ENCODE measurements around the gene PDZD2.
"Not testable (repeated sequence)": the region's sequence is repeated elsewhere in the genome, so short reads cannot be mapped to it uniquely, and the experiment has no call there.

PDZD2 gene

DNA sequence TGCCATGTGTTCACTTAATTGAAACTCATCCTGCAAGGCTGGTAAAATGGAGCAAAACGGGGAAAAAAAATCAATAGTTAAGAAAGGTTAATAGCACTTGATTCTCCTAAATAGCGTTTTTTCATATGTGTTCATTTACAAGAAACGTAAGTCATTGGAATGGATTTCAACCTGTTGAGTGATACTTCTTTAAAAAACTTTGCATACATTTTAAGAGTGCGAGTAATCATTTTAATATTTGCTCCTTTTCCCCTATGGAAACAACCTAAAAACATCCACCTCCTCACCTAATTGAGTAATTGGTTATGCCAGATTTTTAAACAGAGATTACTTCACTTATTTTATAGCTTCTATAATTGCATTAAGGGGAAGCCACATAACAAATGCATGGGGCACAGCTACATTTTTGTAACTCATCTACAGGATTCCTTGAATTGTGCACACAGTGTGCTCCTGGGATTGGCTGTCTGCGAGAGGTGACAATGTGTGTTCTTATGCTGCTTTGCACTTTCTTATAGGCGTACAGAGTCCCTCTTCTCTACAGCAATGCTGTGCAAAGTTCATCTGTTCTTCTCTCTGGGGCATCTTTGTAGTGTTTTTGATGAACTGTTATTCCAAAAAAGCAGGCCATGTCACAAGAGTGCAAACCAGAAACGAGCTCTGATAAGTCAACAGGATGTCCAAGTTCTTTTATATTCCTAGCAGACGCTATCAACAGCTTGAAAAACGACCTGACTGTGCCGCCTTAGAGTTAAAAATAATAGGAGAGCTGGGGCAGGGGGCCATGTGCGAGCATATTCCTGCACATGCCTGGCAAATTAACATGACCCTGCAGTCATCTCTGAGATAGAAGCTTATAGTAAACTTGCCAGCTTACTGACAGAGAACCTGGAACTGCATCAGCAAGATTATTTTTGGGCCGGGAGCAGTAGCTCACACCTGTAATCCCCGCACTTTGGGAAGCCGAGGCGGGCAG lies 417.2 kb downstream of the PDZD2 start:
- no peak for DNase-seq

DNA sequence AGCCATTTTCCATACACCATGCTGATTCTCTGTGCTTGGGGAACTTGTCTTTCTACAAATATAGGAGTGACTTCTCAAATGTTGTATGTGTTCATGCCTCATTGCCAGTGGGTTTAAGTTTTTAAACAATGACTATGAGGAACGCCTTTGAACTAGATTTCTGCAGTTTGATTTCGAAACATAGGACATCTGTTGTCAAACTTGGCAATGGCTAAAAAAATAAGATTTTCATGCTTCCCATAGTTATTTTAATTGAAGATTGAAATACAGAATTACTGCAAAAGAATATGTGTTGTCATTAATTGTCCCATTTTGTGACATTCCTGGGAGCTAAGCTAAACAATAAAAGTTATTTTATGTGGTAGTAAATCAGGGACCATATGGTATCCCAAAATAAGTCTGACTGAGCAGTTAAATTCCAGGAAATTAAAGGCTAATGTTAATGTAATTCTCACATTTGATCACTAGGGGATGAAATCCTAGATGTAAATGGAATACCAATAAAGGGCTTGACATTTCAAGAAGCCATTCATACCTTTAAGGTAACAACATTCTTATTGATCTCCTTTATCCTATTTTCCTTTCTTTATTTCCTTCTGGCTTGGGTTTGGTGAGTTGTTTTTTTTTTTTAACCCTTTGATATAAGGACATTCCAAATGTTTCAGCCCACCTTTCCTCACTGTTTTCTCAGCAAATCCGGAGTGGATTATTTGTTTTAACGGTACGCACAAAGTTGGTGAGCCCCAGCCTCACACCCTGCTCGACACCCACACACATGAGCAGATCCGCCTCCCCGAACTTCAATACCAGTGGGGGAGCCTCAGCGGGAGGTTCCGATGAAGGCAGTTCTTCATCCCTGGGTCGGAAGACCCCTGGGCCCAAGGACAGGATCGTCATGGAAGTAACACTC lies 418.5 kb downstream of the PDZD2 start:
- DNase-seq: no peak

- no peak for DNase-seq
These were observed 419.2 kb downstream of the PDZD2 start for GRCh38 chr5:32058101-32058500.

GRCh38 chr5:32058997-32059396 lies 420.1 kb downstream of the PDZD2 start:
- no peak for DNase-seq

DNA sequence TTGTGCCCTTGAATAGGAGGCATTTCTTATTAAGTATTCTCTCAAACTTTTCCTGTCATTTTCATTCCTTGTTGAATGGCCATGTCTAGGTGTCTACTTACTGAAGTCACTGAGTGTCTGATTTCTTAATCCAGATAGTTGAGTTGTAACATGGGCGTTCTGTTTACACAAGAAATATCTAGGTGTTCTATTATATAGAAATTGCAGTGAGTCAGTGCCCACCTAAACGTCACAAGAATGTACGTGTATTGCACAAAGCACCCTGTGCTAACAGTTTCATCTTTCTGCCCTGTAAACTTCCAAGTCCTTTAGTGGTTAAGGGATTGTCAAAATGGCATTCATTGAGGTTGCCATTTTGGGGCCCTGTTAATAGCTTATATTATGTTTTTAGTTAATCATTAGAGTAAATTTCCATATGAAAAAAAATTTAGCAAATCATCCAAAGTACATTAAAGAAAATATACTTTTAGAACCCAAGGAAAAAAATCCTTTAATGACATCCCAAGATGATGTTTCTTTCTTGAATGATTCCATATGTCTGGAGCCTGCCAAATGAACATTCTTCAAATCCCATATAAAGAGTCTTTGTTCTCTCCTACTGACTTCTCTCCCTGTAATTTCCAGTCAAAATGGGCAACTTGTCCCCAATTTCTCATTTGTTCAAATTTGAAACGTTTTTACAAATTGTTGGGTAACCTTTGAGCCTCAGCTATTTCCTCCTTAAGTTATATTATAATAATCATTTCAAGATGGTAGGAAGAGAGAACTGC lies 421.0 kb downstream of the PDZD2 start:
- DNase-seq: no peak

DNA sequence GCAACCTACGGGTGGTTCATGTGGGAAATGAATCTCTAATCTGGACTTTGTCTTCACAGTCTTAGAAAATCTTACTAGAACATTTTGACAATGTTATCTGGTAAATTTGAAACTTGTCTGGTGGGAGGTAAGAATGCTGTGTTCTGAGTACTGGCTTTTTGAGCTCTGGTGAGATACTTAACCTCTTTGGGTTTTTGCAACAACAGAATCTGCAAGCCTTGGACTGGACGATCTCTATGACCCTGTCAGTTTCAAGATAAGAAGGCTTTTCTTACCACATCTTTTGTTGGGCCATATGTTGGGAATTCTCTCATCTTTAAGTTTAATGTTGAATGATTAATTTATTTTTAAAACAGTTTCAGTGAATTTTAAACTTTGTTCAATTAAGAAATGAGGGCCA lies 422.3 kb downstream of the PDZD2 start:
- DNase-seq: no peak

GRCh38 chr5:32066448-32066847 lies 427.5 kb downstream of the PDZD2 start:
- DNase-seq: no peak

DNA sequence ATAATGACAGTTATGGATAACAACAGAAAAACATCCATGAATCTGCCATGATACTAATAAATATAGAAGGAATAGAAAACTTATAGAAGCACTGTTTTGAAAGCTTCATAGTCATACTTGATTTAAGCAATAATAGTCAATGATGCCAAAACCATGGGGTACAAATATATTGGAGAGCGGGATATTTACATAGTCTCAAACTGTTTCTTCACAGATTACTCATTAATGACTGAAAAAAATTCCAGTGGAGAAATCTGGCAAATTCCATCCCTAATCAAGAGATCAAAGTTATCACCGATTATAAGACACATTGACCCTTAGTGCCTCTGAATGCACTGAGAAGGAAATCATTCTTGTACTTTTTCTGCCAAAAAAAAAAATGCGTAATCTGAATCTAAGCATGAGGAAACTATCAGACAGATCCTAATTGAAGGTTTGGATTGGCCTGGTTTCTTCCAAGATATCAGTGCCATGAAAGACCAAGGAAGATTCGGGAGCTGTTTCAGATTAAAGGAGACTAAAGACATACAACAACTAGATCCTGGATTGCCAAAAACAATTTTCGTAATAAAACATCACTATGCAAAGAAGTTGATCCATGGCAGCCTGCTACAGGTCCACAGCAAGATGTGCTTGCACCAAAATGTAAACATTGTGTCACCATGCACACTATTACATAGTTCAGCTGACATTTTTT lies 429.0 kb downstream of the PDZD2 start:
- no peak for DNase-seq

DNA sequence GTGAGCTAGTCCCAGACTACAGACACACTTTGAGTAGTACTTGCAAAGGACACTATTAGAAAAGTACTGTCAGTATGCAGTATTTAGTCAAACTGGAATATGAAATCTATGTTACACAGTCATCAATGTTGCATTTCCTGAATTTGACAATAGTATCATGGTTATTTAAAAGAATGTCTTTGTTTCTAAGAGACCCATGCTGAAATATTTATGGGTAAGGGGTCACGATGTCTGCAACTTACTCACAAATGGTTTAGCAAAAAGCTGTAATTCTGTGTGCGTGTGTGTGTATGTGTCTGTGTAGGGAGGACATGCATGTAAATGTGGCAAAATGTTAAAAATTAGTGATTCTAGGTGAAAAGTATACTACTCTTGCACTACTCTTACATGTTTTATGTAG lies 429.6 kb downstream of the PDZD2 start:
- no peak for DNase-seq

- DNase-seq: no peak
These were observed 430.5 kb downstream of the PDZD2 start for GRCh38 chr5:32069396-32069795.

- no peak for DNase-seq
These were observed 432.5 kb downstream of the PDZD2 start for GRCh38 chr5:32071351-32071944.

DNA sequence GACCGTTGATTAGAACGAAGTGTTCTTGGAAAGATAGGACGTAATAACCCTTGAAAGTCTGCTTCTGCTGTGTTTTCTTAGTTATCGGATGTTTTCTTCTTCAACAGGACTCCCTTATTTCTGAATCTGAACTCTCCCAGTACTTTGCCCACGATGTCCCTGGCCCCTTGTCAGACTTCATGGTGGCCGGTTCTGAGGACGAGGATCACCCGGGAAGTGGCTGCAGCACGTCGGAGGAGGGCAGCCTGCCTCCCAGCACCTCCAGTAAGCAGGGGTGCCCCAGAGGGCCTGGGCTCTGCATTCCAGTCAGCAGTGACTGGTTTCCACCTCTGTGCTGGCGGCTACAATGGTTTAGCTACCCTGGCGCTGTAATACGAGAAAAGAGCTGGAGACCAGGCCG lies 433.1 kb downstream of the PDZD2 start:
- DNase-seq: no peak

GRCh38 chr5:32074401-32074800 lies 435.5 kb downstream of the PDZD2 start:
- no peak for DNase-seq

DNA sequence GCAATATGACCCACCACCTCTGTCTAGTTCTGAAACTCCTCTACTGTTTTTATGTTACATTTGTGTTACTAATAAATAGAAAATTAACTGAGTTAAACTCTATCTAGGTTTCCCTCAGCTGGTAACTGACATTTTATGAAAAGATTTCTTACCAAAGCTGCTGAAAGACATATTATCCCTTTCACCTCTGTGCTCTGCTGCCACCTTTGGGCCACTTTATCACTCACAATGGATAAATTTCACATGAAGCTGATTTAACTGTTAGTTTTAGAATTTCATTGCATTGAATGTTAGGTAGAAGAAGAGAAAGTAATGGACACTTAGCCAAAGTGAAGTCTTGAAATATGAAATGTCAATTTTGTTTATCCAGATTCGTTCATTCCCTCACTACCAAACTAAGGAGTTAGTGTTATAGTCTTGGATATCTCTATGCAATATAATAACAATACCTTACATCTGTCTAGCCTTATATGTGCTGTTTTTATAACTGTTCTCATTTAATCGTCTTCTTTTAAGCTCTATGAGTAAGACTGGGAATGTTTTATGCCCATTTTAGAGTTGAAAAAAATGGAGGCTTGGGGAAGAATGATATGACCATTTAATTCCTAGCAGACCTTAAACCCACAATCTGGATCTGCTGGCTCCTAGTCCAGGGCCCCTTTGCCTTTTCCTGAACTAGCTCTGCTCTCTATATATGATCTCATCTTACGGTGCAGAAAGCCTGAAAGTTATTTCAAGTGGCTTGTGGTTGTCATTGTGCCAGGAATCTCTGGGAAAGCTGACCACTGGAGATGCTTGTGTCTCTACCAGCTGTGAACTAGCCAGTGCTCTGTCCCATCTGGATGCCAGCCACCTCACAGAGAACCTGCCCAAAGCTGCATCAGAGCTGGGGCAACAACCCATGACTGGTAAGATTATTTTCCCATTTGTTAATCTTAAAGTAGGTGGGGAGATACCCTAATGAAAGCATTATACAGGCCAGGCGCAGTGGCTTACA lies 438.1 kb downstream of the PDZD2 start:
- peak; percentile 16 for DNase-seq

- not testable (repeated sequence) for DNase-seq
These were observed 439.9 kb downstream of the PDZD2 start for GRCh38 chr5:32078855-32079254.

DNA sequence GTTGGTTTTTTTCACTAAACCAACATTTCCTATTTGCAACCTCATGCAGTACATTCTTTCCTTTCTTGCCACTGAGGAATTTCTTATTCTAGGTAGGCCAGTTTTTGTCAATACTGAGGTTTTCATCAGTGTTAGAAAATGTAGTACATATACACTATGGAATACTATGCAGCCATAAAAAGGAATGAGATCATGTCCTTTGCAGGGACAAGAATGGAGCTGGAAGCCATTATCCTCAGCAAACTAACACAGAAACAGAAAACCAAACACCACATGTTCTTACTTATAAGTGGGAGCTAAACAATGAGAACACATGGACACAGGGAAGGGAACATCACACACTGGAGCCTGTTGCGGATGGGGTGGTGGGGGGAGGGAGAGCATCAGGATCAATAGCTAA lies 441.6 kb downstream of the PDZD2 start:
- not testable (repeated sequence) for DNase-seq

- no peak for DNase-seq
These were observed 443.8 kb downstream of the PDZD2 start for GRCh38 chr5:32082701-32083100.

DNA sequence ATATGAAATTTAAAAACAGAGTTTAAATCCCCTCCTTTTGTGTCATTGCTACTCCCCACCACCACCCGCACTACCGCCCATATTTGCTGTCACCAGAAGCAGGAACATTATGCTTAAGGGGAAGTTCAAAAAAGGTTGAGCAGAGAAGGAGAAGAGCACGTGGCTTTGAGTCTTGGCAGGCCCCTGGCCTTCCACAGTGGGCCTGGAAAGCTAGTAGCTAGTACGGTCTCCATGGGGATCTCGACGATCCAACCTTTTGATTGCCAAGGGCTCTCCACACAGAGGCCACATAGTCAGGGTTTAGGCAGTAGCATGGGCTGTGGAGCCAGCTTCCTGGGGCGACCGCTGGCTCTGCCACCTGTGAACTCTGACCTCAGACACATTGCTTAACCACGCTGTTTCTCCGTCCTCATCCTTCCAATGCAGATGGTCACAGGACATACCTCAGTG lies 445.1 kb downstream of the PDZD2 start:
- DNase-seq: no peak

DNA sequence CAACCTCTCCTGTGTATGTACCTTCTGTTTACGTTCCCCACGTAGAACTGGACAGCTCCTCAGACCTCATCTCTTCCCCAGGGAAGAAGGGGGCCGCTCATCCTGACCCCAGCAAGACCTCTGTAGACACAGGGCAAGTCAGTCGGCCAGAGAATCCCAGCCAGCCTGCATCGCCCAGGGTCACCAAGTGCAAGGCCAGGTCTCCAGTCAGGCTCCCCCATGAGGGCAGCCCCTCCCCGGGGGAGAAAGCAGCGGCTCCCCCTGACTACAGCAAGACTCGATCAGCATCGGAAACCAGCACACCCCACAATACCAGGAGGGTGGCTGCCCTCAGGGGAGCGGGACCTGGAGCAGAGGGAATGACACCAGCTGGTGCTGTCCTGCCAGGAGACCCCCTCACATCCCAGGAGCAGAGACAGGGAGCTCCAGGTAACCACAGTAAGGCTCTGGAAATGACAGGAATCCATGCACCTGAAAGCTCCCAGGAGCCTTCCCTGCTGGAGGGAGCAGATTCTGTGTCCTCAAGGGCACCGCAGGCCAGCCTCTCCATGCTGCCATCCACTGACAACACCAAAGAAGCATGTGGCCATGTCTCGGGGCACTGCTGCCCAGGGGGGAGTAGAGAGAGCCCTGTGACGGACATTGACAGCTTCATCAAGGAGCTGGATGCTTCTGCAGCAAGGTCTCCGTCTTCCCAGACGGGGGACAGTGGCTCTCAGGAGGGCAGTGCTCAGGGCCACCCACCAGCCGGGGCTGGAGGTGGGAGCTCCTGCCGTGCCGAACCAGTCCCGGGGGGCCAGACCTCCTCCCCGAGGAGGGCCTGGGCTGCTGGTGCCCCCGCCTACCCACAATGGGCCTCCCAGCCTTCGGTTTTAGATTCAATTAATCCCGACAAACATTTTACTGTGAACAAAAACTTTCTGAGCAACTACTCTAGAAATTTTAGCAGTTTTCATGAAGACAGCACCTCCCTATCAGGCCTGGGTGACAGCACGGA lies 448.5 kb downstream of the PDZD2 start:
- DNase-seq: no peak

Data from NCI-H226 (cell line).